AG09309 (cell line): ENCODE measurements around the gene HAUS3.

Experiments used
- DNase-seq: peaks from one replicate; pipeline ENCODE4 v3.0.0-alpha.2; 2010; ENCODE audit warnings: low read depth
- H3K4me3 ChIP-seq: 2 replicates; pipeline ENCODE4 v1.5.1; 2011; ENCODE audit warnings: mild to moderate bottlenecking, low read depth, low read length, moderate library complexity; ENCODE audit not compliant: control insufficient read depth
- CTCF ChIP-seq: IDR thresholded peaks from 2 replicates; pipeline ENCODE4 v1.5.1; 2011; ENCODE audit warnings: mild to moderate bottlenecking, low read depth, low read length, inconsistent platforms; ENCODE audit not compliant: insufficient read depth, control insufficient read depth; ENCODE audit errors: missing control alignments

Gene HAUS3

DNA sequence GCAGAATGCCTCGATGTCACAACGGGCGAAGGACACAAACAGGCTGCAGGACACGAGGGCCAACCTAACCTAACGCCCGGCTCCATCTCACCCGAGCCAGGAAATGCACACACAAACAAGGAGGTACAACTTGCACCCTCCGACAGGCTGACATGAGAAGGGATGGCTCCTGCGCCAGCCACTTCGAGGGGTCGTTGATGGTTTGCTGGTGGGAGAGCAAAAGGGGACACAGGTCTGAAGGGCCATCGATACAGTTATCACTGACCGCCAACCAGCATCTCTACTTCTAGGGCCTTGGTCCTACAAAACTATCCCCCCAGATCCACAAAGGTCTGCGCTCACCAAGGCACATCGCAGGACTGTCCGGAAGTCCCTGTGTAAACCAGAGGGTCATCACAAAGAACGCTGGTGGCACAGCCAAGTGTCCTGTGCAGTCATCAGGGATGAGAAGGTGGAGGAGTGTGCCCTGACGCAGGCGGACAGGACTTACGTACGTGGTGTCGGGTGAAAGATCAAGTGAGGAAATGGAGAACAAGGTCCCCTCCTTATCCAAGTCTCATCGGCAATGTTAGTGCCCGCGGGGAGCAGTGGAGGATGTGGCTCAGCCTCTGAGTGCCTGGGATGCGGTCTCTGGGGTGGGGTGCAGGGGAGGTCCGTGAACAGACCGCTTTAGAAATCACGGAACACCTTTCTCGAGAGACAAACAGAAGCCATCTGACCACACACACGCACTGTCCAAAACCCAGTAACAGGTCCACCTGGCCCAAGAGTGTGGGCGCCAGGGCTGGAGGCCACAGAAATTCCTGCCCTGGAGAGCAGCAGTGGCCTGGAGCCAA lies 13.0 kb upstream of the HAUS3 start:
- no peak overlapping the region for H3K4me3 ChIP-seq
- TF ChIP-seq CTCF, result no peak
- no peak for DNase-seq

DNA sequence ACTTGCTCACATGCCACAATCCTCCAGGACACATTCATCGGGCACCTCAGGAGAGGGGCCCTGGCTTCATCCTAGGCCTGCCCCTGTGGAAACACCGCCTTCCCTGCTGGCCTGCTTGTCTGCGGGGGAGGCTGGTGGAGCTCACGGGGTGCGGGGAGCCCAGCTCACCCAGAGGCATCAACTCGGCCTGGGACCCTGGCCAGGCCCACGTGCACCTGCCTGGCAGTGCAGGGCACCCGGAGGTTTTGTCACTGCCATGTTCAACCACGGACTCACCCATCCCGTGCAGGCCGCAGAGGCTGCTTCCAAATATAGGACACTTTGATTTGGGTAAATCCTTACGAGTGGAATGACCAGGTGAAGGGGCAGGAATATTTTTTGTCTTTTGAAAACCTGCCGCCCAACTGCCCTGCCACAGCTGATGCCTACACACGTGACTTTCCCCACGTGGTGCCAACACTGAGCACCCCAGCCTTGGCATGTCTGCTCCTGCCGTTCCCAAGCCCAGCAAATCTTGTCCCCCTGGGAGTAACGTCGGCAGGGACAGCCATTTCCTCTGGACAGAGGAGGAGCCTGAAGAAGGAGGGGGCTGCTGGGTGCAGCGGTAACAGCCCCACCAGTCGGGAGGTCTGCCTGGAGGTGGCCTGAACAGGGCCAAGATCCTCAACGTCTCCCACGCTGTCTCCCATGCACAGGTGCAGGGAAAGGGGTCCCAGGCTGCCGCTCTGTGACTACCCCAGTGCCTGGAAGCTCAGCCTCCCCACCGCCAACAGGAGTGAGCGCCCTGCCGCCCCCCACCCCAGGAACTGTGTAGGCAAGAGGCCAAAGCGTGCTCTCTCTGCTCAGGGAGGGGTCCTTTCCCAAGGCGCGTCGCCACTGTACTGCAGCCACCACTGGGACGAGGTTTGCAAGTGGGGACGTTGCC lies 11.5 kb upstream of the HAUS3 start:
- H3K4me3 ChIP-seq, result no peak overlapping the region
- no peak for DNase-seq
- TF ChIP-seq CTCF, result no peak

- no peak overlapping the region for H3K4me3 ChIP-seq
- no peak for DNase-seq
- no peak for TF ChIP-seq CTCF
Observed at GRCh38 chr4:2252530-2253091, 10.7 kb upstream of the HAUS3 start.

DNA sequence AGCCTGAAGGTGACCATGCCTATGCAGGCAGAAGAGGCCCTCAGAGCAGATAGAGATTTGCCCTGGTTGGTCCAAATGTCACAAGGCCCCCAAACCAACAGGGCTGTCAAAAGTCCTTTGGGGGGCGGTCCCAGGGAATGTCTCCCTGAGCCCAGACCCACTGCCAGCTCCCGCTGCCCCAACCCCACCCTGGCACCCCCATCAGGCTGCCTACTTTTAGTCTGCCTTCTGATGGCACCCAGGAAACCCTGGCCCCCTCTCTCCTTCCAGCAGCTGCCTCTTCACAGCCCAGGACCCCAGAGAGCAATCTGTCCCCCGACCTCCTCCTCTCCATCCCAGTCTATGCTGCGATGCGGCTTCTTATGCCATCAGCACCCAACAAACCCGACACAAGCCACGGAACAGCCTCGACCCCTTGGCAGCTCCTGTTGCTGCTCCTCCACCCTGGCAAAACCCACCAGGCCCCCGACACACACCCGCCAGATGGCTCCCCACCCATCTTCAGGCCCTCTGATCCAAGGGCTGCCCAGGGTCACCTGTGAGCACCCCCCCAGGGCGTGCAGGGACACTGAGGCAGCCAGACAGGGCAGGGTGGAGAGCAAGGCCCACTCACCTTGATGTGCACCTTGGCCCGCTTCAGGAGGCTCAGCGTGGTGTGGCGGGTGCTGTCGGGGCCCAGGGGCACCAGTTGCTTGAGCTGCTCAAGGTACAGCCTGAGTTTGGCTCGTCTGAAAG lies 10.0 kb upstream of the HAUS3 start:
- TF ChIP-seq CTCF, result no peak
- H3K4me3 ChIP-seq, result no peak overlapping the region
- no peak for DNase-seq

DNA sequence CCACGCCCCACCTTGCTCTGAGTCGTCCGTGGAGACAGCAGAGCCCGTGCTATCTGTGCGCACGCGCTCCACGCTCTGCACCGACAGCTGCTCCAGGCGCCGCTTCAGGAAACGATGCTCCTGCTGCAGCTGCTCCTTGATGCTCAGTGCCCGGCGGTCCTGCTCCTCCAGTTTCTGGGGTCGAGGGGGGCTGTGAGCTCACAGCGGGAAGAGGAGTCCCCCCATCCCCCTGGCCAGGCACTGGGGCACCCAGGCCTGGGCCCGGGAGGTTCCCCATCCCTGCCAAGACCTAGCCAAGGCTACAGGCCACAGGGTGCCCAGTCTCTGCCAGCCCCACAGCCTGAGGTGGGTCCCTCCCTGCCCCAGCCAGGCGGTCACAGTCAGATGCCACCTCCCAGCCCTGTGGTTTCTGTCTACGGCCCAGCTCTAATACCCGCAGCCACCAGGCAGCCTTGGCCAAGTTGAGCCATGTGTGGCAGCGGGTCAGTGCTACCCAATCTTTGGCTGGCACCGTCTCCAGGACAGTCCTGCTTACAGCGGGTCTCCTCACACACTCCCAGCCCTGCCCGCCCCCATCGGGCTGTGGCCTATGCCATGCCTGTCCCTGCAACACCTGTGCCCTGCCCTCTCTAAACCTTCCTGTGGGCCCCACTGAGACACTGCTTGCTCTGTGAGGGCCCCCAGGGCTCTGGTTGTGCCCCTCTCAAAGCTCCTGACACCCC lies 9.3 kb upstream of the HAUS3 start:
- H3K4me3 ChIP-seq, result no peak overlapping the region
- TF ChIP-seq CTCF, result no peak
- no peak for DNase-seq
